A549 (cell line): ENCODE measurements around the gene SUPT3H. TPM values are rescaled to one million over a fixed set of nuclear protein-coding genes. Genes with fewer than 3 reads are reported as not detected.

Source experiments
- ATAC-seq, 2 experiments: fragments of 200-7000 bp in 1 of 2; fragments of >200 bp in 1 of 2; cut with Nextera tagmentation in 1 of 2; cut with Tn5 transposase in 1 of 2; 3 replicates each; pipeline versions ENCODE4 v1.8.0 to v1.9.1; 2018 to 2020; ENCODE audit warnings: mild to moderate bottlenecking in 1 of 2, moderate library complexity in 1 of 2
- CTCF ChIA-PET: fragments of 300-600 bp; sonication (Branson Sonifier 250); formaldehyde crosslinking; extraction: SDS; loops from one replicate; lab custom pipeline; 2021; ENCODE audit warnings: antibody characterized with exemption, inconsistent platforms; lab: Yijun Ruan, JAX
- POLR2A ChIA-PET: fragments of 350-600 bp; formaldehyde crosslinking; extraction: SDS; loops from one replicate; lab custom pipeline; 2021; ENCODE audit warnings: antibody characterized with exemption, inconsistent platforms; lab: Yijun Ruan, JAX
- DNase-seq, 2 experiments: peaks; one replicate each; pipeline versions ENCODE4 v3.0.0 to v3.0.0-alpha.2; 2011 to 2016; ENCODE audit warnings: low read depth in 1 of 2, low spot score in 1 of 2
- FAIRE-seq: peaks from 2 replicates; lab custom pipeline; 2011; peaks lifted over from hg19 to GRCh38; lab: Jason Lieb, UNC
- H3K27ac ChIP-seq, 2 experiments: fragments of >200 bp; sonication (Bioruptor Twin); formaldehyde crosslinking; 3 replicates each; pipeline ENCODE4 v1.5.1; 2016 to 2017
- H3K4me1 ChIP-seq: fragments of >200 bp; sonication (Bioruptor Twin); formaldehyde crosslinking; 3 replicates; pipeline ENCODE4 v1.6.1; 2016
- H3K4me2 ChIP-seq: fragments of >200 bp; sonication (Bioruptor Twin); formaldehyde crosslinking; 3 replicates; pipeline ENCODE4 v1.6.1; 2016
- H3K4me3 ChIP-seq: fragments of >200 bp; sonication (Bioruptor Twin); formaldehyde crosslinking; 3 replicates; pipeline ENCODE4 v1.5.1; 2016
- H3K9me3 ChIP-seq: fragments of >200 bp; sonication (Bioruptor Twin); formaldehyde crosslinking; 3 replicates; pipeline ENCODE4 v1.6.1; 2016
- ATOH8 ChIP-seq: fragments of 250-450 bp; sonication (Bioruptor Pico); IDR thresholded peaks from 2 replicates; pipeline ENCODE4 v1.5.0; 2020; ENCODE audit warnings: low read depth, mild to moderate bottlenecking, moderate library complexity
- BCL3 ChIP-seq: fragments of >200 bp; sonication (Bioruptor Twin); formaldehyde crosslinking; IDR thresholded peaks from 3 replicates; pipeline ENCODE4 v1.6.1; 2016
- BHLHE40 ChIP-seq: IDR thresholded peaks from 2 replicates; pipeline ENCODE4 v1.6.1; 2012; ENCODE audit warnings: low read depth, low read length, inconsistent platforms
- CBX2 ChIP-seq: fragments of 200-600 bp; sonication (generic); IDR thresholded peaks from 2 replicates; pipeline ENCODE4 v1.6.1; 2016; ENCODE audit warnings: low read depth, mild to moderate bottlenecking, borderline replicate concordance
- CBX8 ChIP-seq: fragments of 200-600 bp; sonication (generic); IDR thresholded peaks from 2 replicates; pipeline ENCODE4 v1.6.1; 2016
- CHD2 ChIP-seq: fragments of 150-350 bp; IDR thresholded peaks from 2 replicates; pipeline ENCODE4 v1.6.1; 2014; ENCODE audit warnings: low read length; ENCODE audit not compliant: partially characterized antibody
- CHD4 ChIP-seq: fragments of 200-600 bp; sonication (generic); IDR thresholded peaks from 2 replicates; pipeline ENCODE4 v1.6.1; 2016; ENCODE audit warnings: antibody characterized with exemption, mild to moderate bottlenecking, borderline replicate concordance
- CTCF ChIP-seq: fragments of >200 bp; sonication (Bioruptor Twin); formaldehyde crosslinking; IDR thresholded peaks from 3 replicates; pipeline ENCODE4 v1.5.1; 2016
- EHMT2 ChIP-seq: fragments of 200-600 bp; sonication (generic); IDR thresholded peaks from 2 replicates; pipeline ENCODE4 v1.6.1; 2016; ENCODE audit warnings: antibody characterized with exemption, low read depth, mild to moderate bottlenecking, moderate library complexity
- EP300 ChIP-seq, 2 experiments: fragments of >200 bp; sonication (Bioruptor Twin); formaldehyde crosslinking; IDR thresholded peaks; 2 replicates in 1 of 2; 3 replicates in 1 of 2; pipeline ENCODE4 v1.6.1; 2016 to 2017
- ESRRA ChIP-seq: fragments of 150-350 bp; IDR thresholded peaks from 2 replicates; pipeline ENCODE4 v1.6.1; 2014; ENCODE audit warnings: mild to moderate bottlenecking, low read length, borderline replicate concordance
- FOSB ChIP-seq: fragments of 250-450 bp; sonication (Bioruptor Pico); IDR thresholded peaks from 2 replicates; pipeline ENCODE4 v1.5.0; 2020; ENCODE audit warnings: mild to moderate bottlenecking, moderate library complexity
- FOXS1 ChIP-seq: fragments of 250-450 bp; sonication (Bioruptor Pico); IDR thresholded peaks from 2 replicates; pipeline ENCODE4 v1.5.0; 2020; ENCODE audit warnings: mild to moderate bottlenecking, moderate library complexity
- HOXB13 ChIP-seq: fragments of 250-450 bp; sonication (Bioruptor Pico); IDR thresholded peaks from 2 replicates; pipeline ENCODE4 v1.5.0; 2020; ENCODE audit warnings: low read depth, mild to moderate bottlenecking, moderate library complexity
- JUN ChIP-seq, 2 experiments: fragments of >200 bp; sonication (Bioruptor Twin); formaldehyde crosslinking; IDR thresholded peaks; 2 replicates in 1 of 2; 3 replicates in 1 of 2; pipeline ENCODE4 v1.6.1; 2016 to 2017
- KDM1A ChIP-seq: fragments of 200-600 bp; sonication (generic); IDR thresholded peaks from 2 replicates; pipeline ENCODE4 v1.6.1; 2016; ENCODE audit warnings: low read depth, mild to moderate bottlenecking
- MAFK ChIP-seq: fragments of 450-650 bp; IDR thresholded peaks from 2 replicates; pipeline ENCODE4 v1.6.1; 2014; ENCODE audit not compliant: partially characterized antibody
- MYC ChIP-seq: IDR thresholded peaks from 2 replicates; pipeline ENCODE4 v1.6.1; 2012; ENCODE audit warnings: mild to moderate bottlenecking, inconsistent platforms, low read length, improper control_type of control experiment, borderline replicate concordance
- NFE2L2 ChIP-seq: fragments of 150-350 bp; conservative IDR thresholded peaks from 2 replicates; pipeline ENCODE4 v1.6.1; 2014; ENCODE audit warnings: low read length
- NPAS2 ChIP-seq: fragments of 250-450 bp; sonication (Bioruptor Pico); IDR thresholded peaks from 2 replicates; pipeline ENCODE4 v1.8.0; 2022; ENCODE audit warnings: mild to moderate bottlenecking, moderate library complexity, borderline replicate concordance
- NR3C1 ChIP-seq: fragments of >200 bp; sonication (Bioruptor Twin); formaldehyde crosslinking; IDR thresholded peaks from 3 replicates; pipeline ENCODE4 v1.6.1; 2017
- POLR2A ChIP-seq: IDR thresholded peaks from 2 replicates; pipeline ENCODE4 v1.6.1; 2012; ENCODE audit warnings: mild to moderate bottlenecking, low read length
- SMC3 ChIP-seq: fragments of >200 bp; sonication (Bioruptor Twin); formaldehyde crosslinking; IDR thresholded peaks from 3 replicates; pipeline ENCODE4 v1.6.1; 2018; ENCODE audit warnings: inconsistent platforms
- SREBF2 ChIP-seq: fragments of 450-650 bp; IDR thresholded peaks from 2 replicates; pipeline ENCODE4 v1.6.1; 2014; ENCODE audit warnings: mild to moderate bottlenecking, moderate library complexity
- ZC3H11A ChIP-seq: fragments of 450-650 bp; IDR thresholded peaks from 2 replicates; pipeline ENCODE4 v1.6.1; 2014; ENCODE audit warnings: antibody characterized with exemption, mild to moderate bottlenecking
- ZFP36 ChIP-seq: fragments of 450-650 bp; IDR thresholded peaks from 2 replicates; pipeline ENCODE4 v1.6.1; 2014; ENCODE audit warnings: borderline replicate concordance; ENCODE audit not compliant: partially characterized antibody
- WGBS: methylation state at CpG from one replicate; pipeline ENCODE4 v1.1.6; 2017; ENCODE audit errors: missing lambda C conversion rate; 5-methylcytosine and 5-hydroxymethylcytosine counted together
- polyA plus RNA-seq, 4 experiments: library from polyadenylated mRNA; depleted of rRNA in 3 of 4; stranded (reverse); fragments of >200 nt; fragmentation: RNase III in 1 of 4; extraction: RNeasy Plus Mini Kit Qiagen cat#74134 plus additional on column Dnase treatment in 1 of 4; gene quantifications; 2 replicates in 3 of 4; 3 replicates in 1 of 4; pipeline ENCODE4 v1.2.3, GENCODE V29; 2011 to 2017
- TF ChIP-seq, protein P1 (sequence below): fragments of 150-350 bp; IDR thresholded peaks from 2 replicates; pipeline ENCODE4 v1.6.1; 2014; ENCODE audit warnings: low read depth, mild to moderate bottlenecking, low read length
- TF ChIP-seq, protein P2 (sequence below): IDR thresholded peaks from 2 replicates; pipeline ENCODE4 v1.6.1; 2012

The SUPT3H gene
- polyA plus RNA-seq, 2 of the 4 experiments (the other 2 are of a cell fraction) = 4.3 to 6.2 TPM

DNA sequence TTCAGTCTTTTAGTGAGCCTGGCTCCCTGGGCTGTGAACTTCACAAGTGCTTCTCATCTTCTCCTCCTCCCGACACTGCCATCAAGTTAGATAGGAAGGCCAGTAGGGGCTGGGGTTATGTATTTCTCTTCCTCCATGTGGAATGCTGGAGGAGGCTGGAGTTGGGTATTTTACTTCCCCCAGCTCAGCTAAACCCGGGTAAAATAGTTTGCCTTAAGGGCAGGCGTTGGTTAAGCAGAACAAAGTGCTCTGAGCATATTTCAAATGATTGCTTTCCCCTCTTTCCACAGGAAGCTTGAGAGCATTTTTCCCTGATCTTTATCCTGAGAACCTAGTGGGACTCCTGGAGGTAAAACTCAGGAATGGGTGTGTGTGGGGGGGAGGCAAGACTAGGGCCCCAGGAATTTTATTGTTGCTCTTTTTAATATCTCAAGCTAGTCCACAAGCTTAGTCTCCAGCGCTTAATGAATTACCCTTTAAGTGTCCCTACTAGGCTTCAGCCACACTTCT, 16.9 kb upstream of the SUPT3H start:
- H3K4me1 ChIP-seq = no peaks in the 10 kb centered on the region
- H3K4me3 ChIP-seq = no peak overlapping the region
- TF ChIP-seq BCL3 (no peak), SREBF2 (no peak), CTCF (no peak), CHD2 (no peak), SMC3 (no peak), JUN (IDR thresholded peaks at IDR 0.05) (no peak), EP300 (IDR thresholded peaks at IDR 0.05) (no peak), POLR2A (no peak), FOXS1 (CRISPR knock-in tag) (no peak), CHD4 (no peak), MAFK (no peak), NPAS2 (CRISPR knock-in tag) (no peak), CBX2 (no peak), CBX8 (no peak)
- ChIA-PET POLR2A (interaction anchor here (1.6 kb wide), 1 partner anchor 17 kb away, joined by 5 read pairs; the partner anchor contains the start of gene SUPT3H), CTCF (interaction anchor here (1.1 kb wide), 1 partner anchor 11 kb away, joined by 4 read pairs; no protein-coding TSS in a partner anchor)
- H3K27ac ChIP-seq = no peak overlapping the region
- no peaks in the 10 kb centered on the region for H3K9me3 ChIP-seq
- no peak for FAIRE-seq
- no peak for ATAC-seq
- DNase-seq = no peak
- WGBS = 43% methylated on average over 4 of the region's 4 CpGs
- H3K4me2 ChIP-seq = no peak overlapping the region

DNA sequence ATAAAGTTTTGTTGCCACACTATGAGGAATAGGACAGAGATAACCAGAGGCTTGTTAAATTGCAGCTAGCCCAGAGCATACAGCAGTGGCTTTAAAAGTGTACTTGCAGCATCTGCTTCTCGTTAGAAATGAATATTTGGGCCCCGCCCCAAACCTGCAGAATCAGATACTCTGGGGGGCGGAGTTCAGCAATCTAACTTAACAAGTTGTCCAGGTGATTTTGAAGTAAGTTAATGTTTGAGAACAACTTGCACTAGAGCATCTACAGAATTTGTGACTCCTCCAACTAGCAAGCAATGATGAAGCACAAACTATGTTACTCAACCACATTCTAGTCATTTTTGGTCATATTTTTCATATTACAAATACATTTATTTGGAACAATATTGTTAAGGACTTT, 10.6 kb upstream of the SUPT3H start:
- ChIA-PET CTCF (interaction anchor here (1.2 kb wide), 1 partner anchor 326 kb away, joined by 3 read pairs; no protein-coding TSS in a partner anchor), POLR2A (no interaction called here)
- DNase-seq (no peak), FAIRE-seq (no peak), ATAC-seq (no peak)
- Histone ChIP-seq H3K4me2 (no peak overlapping the region), H3K4me1 (no peaks in the 10 kb centered on the region), H3K9me3 (no peaks in the 10 kb centered on the region), H3K27ac (no peak overlapping the region), H3K4me3 (no peak overlapping the region)
- TF ChIP-seq FOSB (CRISPR knock-in tag) (no peak), NR3C1 (no peak), BHLHE40 (no peak), NFE2L2 (no peak), FOXS1 (CRISPR knock-in tag) (no peak), EHMT2 (no peak), SREBF2 (no peak), ESRRA (no peak), SMC3 (no peak), BCL3 (no peak), MYC (no peak), HOXB13 (CRISPR knock-in tag) (no peak), CHD4 (no peak), MAFK (no peak), ATOH8 (CRISPR knock-in tag) (no peak), KDM1A (no peak), ZC3H11A (no peak), ZFP36 (no peak)
- TF ChIP-seq, protein P1, sequence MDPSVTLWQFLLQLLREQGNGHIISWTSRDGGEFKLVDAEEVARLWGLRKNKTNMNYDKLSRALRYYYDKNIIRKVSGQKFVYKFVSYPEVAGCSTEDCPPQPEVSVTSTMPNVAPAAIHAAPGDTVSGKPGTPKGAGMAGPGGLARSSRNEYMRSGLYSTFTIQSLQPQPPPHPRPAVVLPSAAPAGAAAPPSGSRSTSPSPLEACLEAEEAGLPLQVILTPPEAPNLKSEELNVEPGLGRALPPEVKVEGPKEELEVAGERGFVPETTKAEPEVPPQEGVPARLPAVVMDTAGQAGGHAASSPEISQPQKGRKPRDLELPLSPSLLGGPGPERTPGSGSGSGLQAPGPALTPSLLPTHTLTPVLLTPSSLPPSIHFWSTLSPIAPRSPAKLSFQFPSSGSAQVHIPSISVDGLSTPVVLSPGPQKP = no peak
- TF ChIP-seq, protein P2, sequence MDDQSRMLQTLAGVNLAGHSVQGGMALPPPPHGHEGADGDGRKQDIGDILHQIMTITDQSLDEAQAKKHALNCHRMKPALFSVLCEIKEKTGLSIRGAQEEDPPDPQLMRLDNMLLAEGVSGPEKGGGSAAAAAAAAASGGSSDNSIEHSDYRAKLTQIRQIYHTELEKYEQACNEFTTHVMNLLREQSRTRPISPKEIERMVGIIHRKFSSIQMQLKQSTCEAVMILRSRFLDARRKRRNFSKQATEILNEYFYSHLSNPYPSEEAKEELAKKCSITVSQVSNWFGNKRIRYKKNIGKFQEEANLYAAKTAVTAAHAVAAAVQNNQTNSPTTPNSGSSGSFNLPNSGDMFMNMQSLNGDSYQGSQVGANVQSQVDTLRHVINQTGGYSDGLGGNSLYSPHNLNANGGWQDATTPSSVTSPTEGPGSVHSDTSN = no peak
- WGBS = 58% methylated on average over 3 of the region's 3 CpGs
